ENCODE data around the gene CLDN17.

The CLDN17 gene

DNA sequence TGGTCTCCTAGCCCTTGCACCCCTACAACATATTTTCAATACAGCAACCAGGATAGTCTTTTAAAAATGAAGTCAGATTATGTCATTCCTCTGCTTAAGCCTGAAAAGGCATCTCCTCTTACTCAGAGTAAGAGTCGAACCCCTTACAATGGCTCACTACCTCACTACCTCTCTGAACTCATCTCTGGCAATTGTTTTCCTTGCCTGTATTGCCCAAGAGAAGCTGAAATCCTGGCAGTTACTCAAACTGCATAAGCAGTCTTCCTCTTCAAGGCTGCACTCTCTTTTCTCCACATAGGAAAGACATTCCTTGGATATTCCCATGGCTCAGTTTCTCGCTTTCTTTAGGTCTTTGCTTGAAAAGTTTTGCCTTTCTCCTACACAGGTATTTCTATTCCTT, 26.6 kb upstream of the CLDN17 start:
- Histone ChIP-seq H3K27ac (no peak overlapping the region), H2AFZ (ENCODE audit: low read depth) (no peak overlapping the region), H3K4me3 (IDR thresholded peaks at IDR 0.05; ENCODE audit: insufficient read depth, low read depth, low read length) (no peak overlapping the region), H3K9ac (no peak overlapping the region), H4K20me1 (ENCODE audit: insufficient read depth) (no peaks in the 10 kb centered on the region), H3K36me3 (ENCODE audit: insufficient read depth) (no peaks in the 10 kb centered on the region), H3K4me1 (ENCODE audit: low read depth, poor library complexity, severe bottlenecking) (no peaks in the 10 kb centered on the region), H3K79me2 (ENCODE audit: insufficient read depth, low read depth) (no peaks in the 10 kb centered on the region), H3K4me2 (no peak overlapping the region), H3K27me3 (ENCODE audit: insufficient read depth, low read depth) (no peaks in the 10 kb centered on the region)
- TF ChIP-seq, protein P1, sequence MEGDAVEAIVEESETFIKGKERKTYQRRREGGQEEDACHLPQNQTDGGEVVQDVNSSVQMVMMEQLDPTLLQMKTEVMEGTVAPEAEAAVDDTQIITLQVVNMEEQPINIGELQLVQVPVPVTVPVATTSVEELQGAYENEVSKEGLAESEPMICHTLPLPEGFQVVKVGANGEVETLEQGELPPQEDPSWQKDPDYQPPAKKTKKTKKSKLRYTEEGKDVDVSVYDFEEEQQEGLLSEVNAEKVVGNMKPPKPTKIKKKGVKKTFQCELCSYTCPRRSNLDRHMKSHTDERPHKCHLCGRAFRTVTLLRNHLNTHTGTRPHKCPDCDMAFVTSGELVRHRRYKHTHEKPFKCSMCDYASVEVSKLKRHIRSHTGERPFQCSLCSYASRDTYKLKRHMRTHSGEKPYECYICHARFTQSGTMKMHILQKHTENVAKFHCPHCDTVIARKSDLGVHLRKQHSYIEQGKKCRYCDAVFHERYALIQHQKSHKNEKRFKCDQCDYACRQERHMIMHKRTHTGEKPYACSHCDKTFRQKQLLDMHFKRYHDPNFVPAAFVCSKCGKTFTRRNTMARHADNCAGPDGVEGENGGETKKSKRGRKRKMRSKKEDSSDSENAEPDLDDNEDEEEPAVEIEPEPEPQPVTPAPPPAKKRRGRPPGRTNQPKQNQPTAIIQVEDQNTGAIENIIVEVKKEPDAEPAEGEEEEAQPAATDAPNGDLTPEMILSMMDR (conservative IDR thresholded peaks at IDR 0.05; ENCODE audit: low read depth, low read length): no peak

DNA sequence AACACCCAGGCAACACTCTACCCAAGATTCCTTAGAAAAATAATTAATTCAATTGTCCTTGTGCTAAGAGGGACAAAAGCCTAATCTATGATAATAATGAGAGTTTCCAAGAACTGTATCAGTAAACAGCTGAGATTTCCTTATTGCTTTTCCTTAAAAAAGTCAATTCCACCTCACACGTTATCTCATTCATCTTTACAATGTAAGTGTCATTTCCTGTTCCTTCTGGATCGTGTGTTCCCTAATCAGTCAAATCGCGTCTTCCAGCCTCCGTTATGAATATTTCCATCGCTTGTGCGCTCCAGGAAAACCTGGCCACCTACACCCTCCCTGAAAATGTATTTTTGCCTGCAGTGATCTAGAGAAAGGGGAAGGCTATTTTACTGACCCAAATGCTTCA, 23.9 kb upstream of the CLDN17 start:
- TF ChIP-seq, protein P1 (conservative IDR thresholded peaks at IDR 0.05; ENCODE audit: low read depth, low read length): no peak
- Histone ChIP-seq H3K79me2 (ENCODE audit: insufficient read depth, low read depth) (no peaks in the 10 kb centered on the region), H3K4me3 (IDR thresholded peaks at IDR 0.05; ENCODE audit: insufficient read depth, low read depth, low read length) (no peak overlapping the region), H2AFZ (ENCODE audit: low read depth) (no peak overlapping the region), H3K9ac (no peak overlapping the region), H3K4me1 (ENCODE audit: low read depth, poor library complexity, severe bottlenecking) (no peaks in the 10 kb centered on the region), H3K27ac (no peak overlapping the region), H3K4me2 (no peak overlapping the region), H3K36me3 (ENCODE audit: insufficient read depth) (no peaks in the 10 kb centered on the region), H3K27me3 (ENCODE audit: insufficient read depth, low read depth) (no peaks in the 10 kb centered on the region), H4K20me1 (ENCODE audit: insufficient read depth) (no peaks in the 10 kb centered on the region)

DNA sequence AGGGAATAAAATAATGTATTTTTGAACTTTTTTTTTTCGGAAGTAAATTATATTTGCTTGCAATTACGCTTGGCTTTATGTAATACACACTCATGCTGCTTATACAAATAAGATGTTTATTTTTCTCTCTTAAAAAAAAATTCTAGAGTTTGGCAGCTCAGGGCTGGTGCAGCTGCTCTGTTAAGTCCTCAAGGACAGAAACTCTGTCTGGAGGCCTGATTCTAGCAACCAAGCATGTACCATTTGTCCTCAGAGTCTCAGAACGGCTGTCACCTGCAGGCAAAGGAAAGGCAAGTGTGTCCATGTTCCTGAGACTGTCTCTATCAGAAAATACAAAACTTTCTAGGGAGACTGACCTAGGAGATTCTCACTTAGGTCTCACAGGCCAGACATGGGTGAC, 23.2 kb upstream of the CLDN17 start:
- H3K4me2 ChIP-seq: no peak overlapping the region
- no peak overlapping the region for H3K4me3 ChIP-seq (IDR thresholded peaks at IDR 0.05; ENCODE audit: insufficient read depth, low read depth, low read length)
- H2AFZ ChIP-seq (ENCODE audit: low read depth): no peak overlapping the region
- no peak overlapping the region for H3K27ac ChIP-seq
- H3K79me2 ChIP-seq (ENCODE audit: insufficient read depth, low read depth): no peaks in the 10 kb centered on the region
- no peaks in the 10 kb centered on the region for H3K4me1 ChIP-seq (ENCODE audit: low read depth, poor library complexity, severe bottlenecking)
- no peaks in the 10 kb centered on the region for H3K36me3 ChIP-seq (ENCODE audit: insufficient read depth)
- H3K27me3 ChIP-seq (ENCODE audit: insufficient read depth, low read depth): no peaks in the 10 kb centered on the region
- no peak overlapping the region for H3K9ac ChIP-seq
- H4K20me1 ChIP-seq (ENCODE audit: insufficient read depth): no peaks in the 10 kb centered on the region
- TF ChIP-seq, protein P1 (conservative IDR thresholded peaks at IDR 0.05; ENCODE audit: low read depth, low read length): no peak

DNA sequence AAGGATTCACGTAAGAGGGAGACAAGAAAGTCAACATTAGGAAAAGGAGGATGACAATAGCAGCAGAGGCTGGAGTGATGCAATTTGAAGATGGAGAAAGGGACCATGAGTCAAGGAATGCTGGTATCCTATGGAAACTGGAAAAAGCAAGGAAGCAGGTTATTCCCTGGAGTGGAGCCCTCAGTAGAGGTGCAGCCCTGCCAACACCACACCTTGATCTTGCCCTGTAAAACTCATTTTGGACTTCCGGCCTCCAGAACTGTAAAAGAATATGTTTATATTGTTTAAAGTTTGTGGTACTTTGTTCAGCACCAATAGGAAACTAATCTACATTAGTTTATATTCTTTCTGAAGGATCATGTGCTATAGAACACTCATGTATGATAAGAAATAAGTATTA, 19.6 kb upstream of the CLDN17 start:
- Histone ChIP-seq H3K4me1 (ENCODE audit: low read depth, poor library complexity, severe bottlenecking) (no peaks in the 10 kb centered on the region), H3K36me3 (ENCODE audit: insufficient read depth) (no peaks in the 10 kb centered on the region), H4K20me1 (ENCODE audit: insufficient read depth) (no peaks in the 10 kb centered on the region), H3K27ac (no peak overlapping the region), H3K79me2 (ENCODE audit: insufficient read depth, low read depth) (no peaks in the 10 kb centered on the region), H3K4me2 (no peak overlapping the region), H3K9ac (no peak overlapping the region), H3K27me3 (ENCODE audit: insufficient read depth, low read depth) (no peaks in the 10 kb centered on the region), H2AFZ (ENCODE audit: low read depth) (no peak overlapping the region), H3K4me3 (IDR thresholded peaks at IDR 0.05; ENCODE audit: insufficient read depth, low read depth, low read length) (no peak overlapping the region)
- TF ChIP-seq, protein P1 (conservative IDR thresholded peaks at IDR 0.05; ENCODE audit: low read depth, low read length): no peak

DNA sequence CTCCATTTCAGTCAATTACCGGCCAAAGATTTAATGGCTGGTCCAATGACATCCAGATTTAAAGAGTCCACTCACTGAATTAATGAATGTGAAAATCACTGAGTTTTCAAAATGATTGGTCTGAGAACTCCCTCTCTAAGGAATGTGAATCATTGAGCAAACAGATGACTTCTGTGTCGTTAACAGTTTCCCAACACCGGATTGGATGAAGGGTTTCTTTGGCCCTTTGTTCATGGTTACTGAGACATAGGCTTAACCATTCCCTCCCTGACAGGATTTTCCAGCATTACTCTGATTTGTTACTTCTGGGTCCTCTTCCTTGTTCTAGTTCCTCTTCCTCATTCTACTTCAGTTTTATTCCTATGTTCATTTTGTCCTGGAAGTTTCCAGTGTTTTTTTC, 1.5 kb upstream of the CLDN17 start:
- Histone ChIP-seq H3K27me3 (ENCODE audit: insufficient read depth, low read depth) (no peaks in the 10 kb centered on the region), H3K4me1 (ENCODE audit: low read depth, poor library complexity, severe bottlenecking) (no peaks in the 10 kb centered on the region), H4K20me1 (ENCODE audit: insufficient read depth) (no peaks in the 10 kb centered on the region), H3K36me3 (ENCODE audit: insufficient read depth) (no peaks in the 10 kb centered on the region), H3K4me2 (no peak overlapping the region), H2AFZ (ENCODE audit: low read depth) (no peak overlapping the region), H3K4me3 (IDR thresholded peaks at IDR 0.05; ENCODE audit: insufficient read depth, low read depth, low read length) (no peak overlapping the region), H3K79me2 (ENCODE audit: insufficient read depth, low read depth) (no peaks in the 10 kb centered on the region), H3K9ac (no peak overlapping the region), H3K27ac (no peak overlapping the region)
- TF ChIP-seq, protein P1 (conservative IDR thresholded peaks at IDR 0.05; ENCODE audit: low read depth, low read length): no peak
